IPS DF 4.7 (cell line): ENCODE measurements around the gene STXBP6.
"Not testable (repeated sequence)": the region's sequence is repeated elsewhere in the genome, so short reads cannot be mapped to it uniquely, and the experiment has no call there.

Experiments
- DNase-seq: peaks from one replicate; pipeline ENCODE4 v3.0.0-alpha.2; 2013; ENCODE audit warnings: low spot score; ENCODE audit errors: extremely low read depth

The STXBP6 gene

GRCh38 chr14:24806061-24806678 lies 243.8 kb downstream of the STXBP6 start:
- peak; percentile 56 for DNase-seq

- DNase-seq: no peak
These were observed 245.3 kb downstream of the STXBP6 start for GRCh38 chr14:24804552-24805212.

GRCh38 chr14:24803933-24804494 lies 245.9 kb downstream of the STXBP6 start:
- DNase-seq: no peak

DNA sequence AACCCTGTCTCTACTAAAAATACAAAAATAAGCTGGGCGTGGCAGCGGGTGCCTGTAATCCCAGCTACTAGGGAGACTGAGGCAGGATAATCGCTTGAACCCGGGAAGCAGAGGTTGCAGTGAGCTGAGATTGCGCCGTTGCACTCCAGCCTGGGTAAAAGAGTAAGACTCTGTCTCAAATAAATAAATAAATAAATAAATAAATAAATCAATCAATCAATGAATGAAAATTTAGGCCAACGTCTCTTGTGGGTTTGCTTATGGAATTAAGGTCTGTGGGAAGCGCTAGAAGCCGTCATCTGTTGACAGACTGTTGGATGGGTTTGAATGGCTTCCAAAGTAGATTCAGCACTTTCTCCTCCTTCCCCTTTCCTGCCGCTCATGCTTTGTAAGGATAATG lies 246.5 kb downstream of the STXBP6 start:
- DNase-seq: not testable (repeated sequence)

DNA sequence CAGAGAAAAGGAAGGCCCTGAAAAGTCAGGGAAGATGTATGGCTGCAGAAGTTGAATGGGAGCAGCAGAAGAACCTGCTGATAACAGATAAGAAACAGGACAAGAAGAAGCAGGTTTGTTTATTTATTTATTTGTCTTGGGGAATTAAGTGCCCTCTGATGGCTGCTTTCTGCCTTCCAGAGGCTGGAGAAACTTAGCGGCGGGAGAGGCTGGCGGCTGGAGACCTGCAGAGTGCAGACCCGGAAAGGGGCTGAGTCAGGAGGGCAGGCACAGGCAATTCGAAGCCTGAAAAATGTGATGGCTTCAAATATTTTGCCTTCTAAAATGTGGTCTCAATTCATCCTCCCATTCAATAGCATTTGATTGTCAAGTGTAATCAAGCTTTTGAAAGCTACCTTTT lies 247.7 kb downstream of the STXBP6 start:
- DNase-seq: no peak

GRCh38 chr14:24801024-24801423 lies 248.9 kb downstream of the STXBP6 start:
- no peak for DNase-seq

DNA sequence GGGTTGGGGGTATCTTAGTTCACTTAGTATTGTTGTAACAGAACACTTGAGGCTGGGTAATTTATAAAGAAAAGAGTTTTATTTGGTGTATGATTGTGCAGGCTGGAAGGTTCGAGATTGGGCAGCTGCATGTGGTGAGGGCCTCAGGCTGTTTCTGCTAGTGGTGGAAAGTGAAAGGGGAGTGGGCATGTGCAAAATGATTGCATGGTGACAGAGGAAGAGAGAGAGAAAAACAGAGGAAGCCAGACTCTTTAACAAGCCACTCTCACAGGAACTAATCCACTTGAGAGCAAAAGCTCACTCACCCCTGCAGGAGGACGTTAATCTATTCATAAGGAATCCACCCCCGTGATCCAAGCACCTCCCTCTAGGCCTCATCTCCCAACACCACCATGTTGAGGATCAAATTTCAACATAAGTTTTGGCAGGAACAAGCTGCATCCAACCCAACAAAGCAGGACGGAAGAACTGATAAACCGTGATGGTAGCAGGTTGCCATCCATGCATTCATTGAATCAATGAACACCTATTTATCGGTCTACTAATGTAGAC lies 251.0 kb downstream of the STXBP6 start:
- no peak for DNase-seq

DNA sequence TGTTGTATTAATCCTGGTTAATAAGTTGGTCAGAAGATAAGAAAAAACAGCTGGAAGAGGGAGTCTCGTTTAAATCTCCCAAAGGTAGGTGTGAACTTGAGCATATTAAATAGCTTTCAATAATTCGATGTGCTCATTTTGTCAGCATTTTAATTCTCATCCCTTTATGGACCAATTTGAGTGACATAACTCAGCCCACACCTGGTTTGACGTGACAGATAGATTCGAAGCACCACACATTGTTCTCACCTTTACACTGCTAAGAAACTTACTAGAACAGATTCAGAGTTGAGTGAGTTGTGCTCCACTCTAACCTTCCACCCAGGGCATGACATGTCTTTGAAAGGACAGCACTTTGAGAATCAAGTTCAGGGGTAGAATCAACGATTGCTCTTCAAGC lies 254.5 kb downstream of the STXBP6 start:
- DNase-seq: no peak

DNA sequence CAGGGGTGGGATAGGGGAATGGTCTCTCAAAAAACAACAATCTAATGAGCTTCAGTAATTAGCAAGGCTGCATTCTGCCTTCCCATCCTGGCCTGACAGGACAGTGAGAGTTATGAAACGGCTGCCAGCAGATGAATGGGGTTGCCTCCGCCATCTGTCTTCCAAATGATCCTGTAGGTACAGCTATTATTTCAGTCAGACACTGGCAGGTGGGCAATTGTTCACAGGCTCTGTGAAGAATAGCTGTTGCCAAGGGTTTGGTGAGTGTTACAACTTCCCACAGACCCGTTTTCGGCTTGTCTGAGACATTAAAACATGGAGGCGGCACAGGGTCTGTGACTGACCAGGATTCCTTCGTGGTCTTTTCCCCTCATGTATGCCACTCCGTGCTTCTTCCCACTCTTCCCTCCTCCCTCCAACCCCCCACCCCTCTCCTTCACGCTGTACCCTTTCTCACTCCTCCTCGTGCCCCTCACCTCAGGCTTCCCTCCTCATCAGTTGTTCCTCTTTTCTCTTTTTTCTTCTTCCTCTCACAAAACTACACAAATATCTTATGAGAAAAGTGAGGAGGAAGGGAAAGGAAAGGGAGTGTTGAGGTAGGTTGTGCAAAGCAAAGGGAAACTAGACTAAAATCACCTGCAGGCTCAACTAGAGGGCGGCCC lies 255.2 kb downstream of the STXBP6 start:
- no peak for DNase-seq

DNA sequence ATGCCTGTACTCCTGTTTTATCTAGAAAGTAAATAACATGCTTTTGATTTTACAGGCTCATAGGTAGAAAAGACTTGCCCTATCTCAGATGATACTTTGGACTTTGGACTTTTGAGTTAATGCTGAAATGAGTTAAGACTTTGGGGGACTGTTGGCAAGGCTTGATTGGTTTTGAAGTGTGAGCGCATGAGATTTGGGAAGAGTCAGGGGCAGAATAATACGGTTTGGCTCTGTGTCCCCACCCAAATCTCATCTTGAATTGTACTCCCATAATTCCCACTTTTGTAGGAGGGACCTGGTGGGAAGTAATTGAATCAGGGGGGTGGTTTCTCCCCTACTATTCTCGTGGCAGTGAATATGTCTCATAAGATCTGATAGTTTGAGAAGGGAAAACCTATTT lies 259.8 kb downstream of the STXBP6 start:
- no peak for DNase-seq

GRCh38 chr14:24789378-24789884 lies 260.5 kb downstream of the STXBP6 start:
- no peak for DNase-seq

- DNase-seq: no peak
These were observed 264.2 kb downstream of the STXBP6 start for GRCh38 chr14:24785698-24786097.

GRCh38 chr14:24784981-24785380 lies 265.0 kb downstream of the STXBP6 start:
- DNase-seq: no peak

- DNase-seq: no peak
These were observed 266.2 kb downstream of the STXBP6 start for GRCh38 chr14:24783791-24784190.

DNA sequence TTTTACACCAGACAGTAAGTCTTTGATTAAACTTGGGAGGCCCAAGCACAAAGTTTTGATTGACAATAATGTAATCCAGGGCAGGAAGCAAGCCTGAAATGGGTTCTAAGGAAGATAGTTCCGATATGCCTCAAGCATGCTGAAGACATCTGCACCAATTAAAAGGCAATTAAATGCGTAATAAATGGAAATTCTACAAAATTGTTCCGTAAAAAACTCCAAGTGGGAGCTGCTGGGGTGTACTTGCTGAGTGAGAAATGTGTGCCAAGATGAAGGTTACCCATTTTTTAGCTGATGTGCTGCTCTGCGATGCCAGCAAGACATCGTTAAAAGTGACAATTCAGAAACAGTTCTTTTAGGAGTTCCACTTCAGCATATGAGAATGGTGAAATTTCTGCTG lies 269.7 kb downstream of the STXBP6 start:
- DNase-seq: no peak

DNA sequence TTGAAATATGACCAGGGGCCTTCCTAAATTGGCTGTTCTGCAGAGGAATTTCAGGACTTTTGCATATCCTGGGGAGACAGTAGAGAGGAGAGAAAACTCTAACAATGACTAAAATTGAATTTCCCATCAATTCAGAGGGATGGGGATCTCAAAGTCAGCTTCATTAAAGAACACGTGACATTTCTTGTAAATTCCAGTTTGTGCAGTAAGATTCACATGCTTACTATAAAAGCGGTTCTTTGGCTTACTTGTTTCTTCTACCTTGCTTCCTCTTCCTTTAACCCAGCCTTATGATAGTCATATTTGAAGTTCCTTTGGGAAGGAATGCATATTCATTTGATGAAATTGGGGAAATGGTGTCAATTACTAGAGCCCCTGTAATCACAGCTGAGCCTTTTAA lies 272.3 kb downstream of the STXBP6 start:
- no peak for DNase-seq

DNA sequence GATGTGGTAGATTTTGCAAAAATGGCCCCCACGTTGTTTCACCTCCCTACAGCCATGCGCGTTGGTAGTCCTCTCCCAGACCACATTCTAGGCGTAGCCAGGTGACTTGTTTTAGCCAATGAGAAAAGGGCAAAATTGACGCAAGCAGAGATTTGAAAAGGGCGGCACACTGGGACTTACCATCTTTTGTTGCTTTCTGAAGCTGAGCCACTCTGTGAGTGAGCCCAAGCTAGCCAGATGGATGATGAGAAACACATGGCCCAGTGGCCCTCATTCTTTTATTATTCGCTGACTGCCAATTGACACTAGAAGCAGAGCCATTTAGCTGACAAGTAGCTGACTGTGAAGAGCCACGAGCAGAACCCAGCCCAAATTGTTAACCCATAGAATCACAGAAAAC lies 274.0 kb downstream of the STXBP6 start:
- no peak for DNase-seq

GRCh38 chr14:24774187-24774915 lies 275.6 kb downstream of the STXBP6 start:
- no peak for DNase-seq

- not testable (repeated sequence) for DNase-seq
These were observed 276.4 kb downstream of the STXBP6 start for GRCh38 chr14:24773564-24773963.

GRCh38 chr14:24766434-24766833 lies 283.5 kb downstream of the STXBP6 start:
- DNase-seq: no peak

DNA sequence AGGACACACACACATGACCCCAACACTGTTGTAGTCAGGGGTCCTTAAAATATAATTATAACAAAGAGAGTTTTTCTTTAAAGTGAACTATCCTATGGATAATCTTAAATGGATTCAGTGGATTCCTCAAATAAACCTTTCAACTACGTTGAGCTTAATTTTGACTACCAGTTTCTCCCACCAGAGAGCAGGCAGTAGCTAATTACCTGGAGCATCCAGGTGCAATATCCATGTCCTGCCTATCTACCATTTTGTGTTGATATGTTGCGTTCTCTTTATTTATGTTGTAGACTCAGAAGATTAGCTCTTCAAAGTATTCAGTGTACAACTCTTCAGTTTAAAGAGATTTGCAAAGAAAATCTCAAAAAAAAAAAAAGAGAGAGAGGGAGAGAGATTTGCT lies 288.8 kb downstream of the STXBP6 start:
- DNase-seq: no peak
